ENCODE data around the gene MBD3.

MBD3 gene

DNA sequence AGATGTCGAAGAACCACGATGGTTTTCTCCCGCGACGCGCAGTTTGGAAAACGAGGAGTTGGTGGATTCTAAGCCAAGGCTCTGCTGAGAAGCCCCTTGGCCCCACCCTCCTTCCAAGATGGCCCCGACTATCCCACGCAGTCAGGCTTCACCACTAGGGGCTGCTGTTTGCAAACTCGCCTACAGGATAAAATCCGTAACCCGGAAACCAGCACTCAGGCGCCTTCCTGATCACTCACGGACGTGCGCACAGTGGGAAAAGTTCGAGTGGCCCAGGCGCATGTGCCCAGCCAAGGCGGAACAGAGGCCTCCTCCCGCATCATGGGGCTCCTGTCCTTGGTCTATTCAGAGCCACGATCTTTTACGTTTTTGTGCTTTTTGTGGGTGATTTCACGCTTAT, 31.8 kb upstream of the MBD3 start (continued):
- TF ChIP-seq, protein P1, sequence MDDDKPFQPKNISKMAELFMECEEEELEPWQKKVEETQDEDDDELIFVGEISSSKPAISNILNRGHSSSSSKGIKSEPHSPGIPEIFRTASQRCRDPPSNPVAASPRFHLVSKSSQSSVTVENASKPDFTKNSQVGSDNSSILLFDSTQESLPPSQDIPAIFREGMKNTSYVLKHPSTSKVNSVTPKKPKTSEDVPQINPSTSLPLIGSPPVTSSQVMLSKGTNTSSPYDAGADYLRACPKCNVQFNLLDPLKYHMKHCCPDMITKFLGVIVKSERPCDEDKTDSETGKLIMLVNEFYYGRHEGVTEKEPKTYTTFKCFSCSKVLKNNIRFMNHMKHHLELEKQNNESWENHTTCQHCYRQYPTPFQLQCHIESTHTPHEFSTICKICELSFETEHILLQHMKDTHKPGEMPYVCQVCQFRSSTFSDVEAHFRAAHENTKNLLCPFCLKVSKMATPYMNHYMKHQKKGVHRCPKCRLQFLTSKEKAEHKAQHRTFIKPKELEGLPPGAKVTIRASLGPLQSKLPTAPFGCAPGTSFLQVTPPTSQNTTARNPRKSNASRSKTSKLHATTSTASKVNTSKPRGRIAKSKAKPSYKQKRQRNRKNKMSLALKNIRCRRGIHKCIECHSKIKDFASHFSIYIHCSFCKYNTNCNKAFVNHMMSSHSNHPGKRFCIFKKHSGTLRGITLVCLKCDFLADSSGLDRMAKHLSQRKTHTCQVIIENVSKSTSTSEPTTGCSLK (tag by site-specific recombination; IDR thresholded peaks at IDR 0.05), result no peak
- TF ChIP-seq, protein P2, sequence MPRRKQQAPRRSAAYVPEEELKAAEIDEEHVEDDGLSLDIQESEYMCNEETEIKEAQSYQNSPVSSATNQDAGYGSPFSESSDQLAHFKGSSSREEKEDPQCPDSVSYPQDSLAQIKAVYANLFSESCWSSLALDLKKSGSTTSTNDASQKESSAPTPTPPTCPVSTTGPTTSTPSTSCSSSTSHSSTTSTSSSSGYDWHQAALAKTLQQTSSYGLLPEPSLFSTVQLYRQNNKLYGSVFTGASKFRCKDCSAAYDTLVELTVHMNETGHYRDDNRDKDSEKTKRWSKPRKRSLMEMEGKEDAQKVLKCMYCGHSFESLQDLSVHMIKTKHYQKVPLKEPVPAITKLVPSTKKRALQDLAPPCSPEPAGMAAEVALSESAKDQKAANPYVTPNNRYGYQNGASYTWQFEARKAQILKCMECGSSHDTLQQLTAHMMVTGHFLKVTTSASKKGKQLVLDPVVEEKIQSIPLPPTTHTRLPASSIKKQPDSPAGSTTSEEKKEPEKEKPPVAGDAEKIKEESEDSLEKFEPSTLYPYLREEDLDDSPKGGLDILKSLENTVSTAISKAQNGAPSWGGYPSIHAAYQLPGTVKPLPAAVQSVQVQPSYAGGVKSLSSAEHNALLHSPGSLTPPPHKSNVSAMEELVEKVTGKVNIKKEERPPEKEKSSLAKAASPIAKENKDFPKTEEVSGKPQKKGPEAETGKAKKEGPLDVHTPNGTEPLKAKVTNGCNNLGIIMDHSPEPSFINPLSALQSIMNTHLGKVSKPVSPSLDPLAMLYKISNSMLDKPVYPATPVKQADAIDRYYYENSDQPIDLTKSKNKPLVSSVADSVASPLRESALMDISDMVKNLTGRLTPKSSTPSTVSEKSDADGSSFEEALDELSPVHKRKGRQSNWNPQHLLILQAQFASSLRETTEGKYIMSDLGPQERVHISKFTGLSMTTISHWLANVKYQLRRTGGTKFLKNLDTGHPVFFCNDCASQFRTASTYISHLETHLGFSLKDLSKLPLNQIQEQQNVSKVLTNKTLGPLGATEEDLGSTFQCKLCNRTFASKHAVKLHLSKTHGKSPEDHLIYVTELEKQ (tag by site-specific recombination; IDR thresholded peaks at IDR 0.05; ENCODE audit: borderline replicate concordance), result no peak
- TF ChIP-seq FEZF1 (tag by site-specific recombination; IDR thresholded peaks at IDR 0.05) (no peak), ZNF341 (tag by site-specific recombination; IDR thresholded peaks at IDR 0.05; ENCODE audit: low read depth) (no peak), ZNF138 (tag by site-specific recombination; IDR thresholded peaks at IDR 0.05; ENCODE audit: borderline replicate concordance) (no peak), KLF8 (tag by site-specific recombination; IDR thresholded peaks at IDR 0.05) (peak; percentile 42; the same call in 1 of the 2 replicates), RBAK (tag by site-specific recombination; IDR thresholded peaks at IDR 0.05) (no peak), REPIN1 (tag by site-specific recombination; IDR thresholded peaks at IDR 0.05; ENCODE audit: low read depth) (no peak), ZNF132 (tag by site-specific recombination; IDR thresholded peaks at IDR 0.05; ENCODE audit: borderline replicate concordance) (no peak), ZNF19 (tag by site-specific recombination; IDR thresholded peaks at IDR 0.05; ENCODE audit: low read depth) (no peak), EGR2 (tag by site-specific recombination; IDR thresholded peaks at IDR 0.05; ENCODE audit: low read depth) (peak; percentile 53; the same call in 1 of the 2 replicates), ZNF843 (tag by site-specific recombination; IDR thresholded peaks at IDR 0.05) (no peak), ZNF274 (IDR thresholded peaks at IDR 0.05; ENCODE audit: low read length) (no peak), ZNF274 (tag by site-specific recombination; IDR thresholded peaks at IDR 0.05; ENCODE audit: borderline replicate concordance) (no peak), ZNF830 (tag by site-specific recombination; IDR thresholded peaks at IDR 0.05; ENCODE audit: low read depth) (no peak), ZNF426 (tag by site-specific recombination; IDR thresholded peaks at IDR 0.05) (no peak), SP3 (tag by site-specific recombination; IDR thresholded peaks at IDR 0.05) (no peak), ZNF133 (tag by site-specific recombination; IDR thresholded peaks at IDR 0.05) (no peak), ZNF670 (tag by site-specific recombination; IDR thresholded peaks at IDR 0.05; ENCODE audit: low read depth) (no peak), ZBTB21 (tag by site-specific recombination; IDR thresholded peaks at IDR 0.05) (no peak), ZNF112 (tag by site-specific recombination; IDR thresholded peaks at IDR 0.05) (no peak), ZBTB20 (tag by site-specific recombination; IDR thresholded peaks at IDR 0.05) (no peak; the same call in 1 of the 2 replicates)
- TF ChIP-seq, protein P3, sequence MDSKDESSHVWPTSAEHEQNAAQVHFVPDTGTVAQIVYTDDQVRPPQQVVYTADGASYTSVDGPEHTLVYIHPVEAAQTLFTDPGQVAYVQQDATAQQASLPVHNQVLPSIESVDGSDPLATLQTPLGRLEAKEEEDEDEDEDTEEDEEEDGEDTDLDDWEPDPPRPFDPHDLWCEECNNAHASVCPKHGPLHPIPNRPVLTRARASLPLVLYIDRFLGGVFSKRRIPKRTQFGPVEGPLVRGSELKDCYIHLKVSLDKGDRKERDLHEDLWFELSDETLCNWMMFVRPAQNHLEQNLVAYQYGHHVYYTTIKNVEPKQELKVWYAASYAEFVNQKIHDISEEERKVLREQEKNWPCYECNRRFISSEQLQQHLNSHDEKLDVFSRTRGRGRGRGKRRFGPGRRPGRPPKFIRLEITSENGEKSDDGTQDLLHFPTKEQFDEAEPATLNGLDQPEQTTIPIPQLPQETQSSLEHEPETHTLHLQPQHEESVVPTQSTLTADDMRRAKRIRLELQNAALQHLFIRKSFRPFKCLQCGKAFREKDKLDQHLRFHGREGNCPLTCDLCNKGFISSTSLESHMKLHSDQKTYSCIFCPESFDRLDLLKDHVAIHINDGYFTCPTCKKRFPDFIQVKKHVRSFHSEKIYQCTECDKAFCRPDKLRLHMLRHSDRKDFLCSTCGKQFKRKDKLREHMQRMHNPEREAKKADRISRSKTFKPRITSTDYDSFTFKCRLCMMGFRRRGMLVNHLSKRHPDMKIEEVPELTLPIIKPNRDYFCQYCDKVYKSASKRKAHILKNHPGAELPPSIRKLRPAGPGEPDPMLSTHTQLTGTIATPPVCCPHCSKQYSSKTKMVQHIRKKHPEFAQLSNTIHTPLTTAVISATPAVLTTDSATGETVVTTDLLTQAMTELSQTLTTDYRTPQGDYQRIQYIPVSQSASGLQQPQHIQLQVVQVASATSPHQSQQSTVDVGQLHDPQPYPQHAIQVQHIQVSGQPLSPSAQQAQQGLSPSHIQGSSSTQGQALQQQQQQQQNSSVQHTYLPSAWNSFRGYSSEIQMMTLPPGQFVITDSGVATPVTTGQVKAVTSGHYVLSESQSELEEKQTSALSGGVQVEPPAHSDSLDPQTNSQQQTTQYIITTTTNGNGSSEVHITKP (tag by site-specific recombination; IDR thresholded peaks at IDR 0.05), result no peak
- TF ChIP-seq, protein P4, sequence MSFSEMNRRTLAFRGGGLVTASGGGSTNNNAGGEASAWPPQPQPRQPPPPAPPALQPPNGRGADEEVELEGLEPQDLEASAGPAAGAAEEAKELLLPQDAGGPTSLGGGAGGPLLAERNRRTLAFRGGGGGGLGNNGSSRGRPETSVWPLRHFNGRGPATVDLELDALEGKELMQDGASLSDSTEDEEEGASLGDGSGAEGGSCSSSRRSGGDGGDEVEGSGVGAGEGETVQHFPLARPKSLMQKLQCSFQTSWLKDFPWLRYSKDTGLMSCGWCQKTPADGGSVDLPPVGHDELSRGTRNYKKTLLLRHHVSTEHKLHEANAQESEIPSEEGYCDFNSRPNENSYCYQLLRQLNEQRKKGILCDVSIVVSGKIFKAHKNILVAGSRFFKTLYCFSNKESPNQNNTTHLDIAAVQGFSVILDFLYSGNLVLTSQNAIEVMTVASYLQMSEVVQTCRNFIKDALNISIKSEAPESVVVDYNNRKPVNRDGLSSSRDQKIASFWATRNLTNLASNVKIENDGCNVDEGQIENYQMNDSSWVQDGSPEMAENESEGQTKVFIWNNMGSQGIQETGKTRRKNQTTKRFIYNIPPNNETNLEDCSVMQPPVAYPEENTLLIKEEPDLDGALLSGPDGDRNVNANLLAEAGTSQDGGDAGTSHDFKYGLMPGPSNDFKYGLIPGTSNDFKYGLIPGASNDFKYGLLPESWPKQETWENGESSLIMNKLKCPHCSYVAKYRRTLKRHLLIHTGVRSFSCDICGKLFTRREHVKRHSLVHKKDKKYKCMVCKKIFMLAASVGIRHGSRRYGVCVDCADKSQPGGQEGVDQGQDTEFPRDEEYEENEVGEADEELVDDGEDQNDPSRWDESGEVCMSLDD (tag by site-specific recombination; IDR thresholded peaks at IDR 0.05), result no peak
- TF ChIP-seq, protein P5, sequence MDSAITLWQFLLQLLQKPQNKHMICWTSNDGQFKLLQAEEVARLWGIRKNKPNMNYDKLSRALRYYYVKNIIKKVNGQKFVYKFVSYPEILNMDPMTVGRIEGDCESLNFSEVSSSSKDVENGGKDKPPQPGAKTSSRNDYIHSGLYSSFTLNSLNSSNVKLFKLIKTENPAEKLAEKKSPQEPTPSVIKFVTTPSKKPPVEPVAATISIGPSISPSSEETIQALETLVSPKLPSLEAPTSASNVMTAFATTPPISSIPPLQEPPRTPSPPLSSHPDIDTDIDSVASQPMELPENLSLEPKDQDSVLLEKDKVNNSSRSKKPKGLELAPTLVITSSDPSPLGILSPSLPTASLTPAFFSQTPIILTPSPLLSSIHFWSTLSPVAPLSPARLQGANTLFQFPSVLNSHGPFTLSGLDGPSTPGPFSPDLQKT (IDR thresholded peaks at IDR 0.05; ENCODE audit: borderline replicate concordance, low read depth, low read length), result no peak
- TF ChIP-seq, protein P6, sequence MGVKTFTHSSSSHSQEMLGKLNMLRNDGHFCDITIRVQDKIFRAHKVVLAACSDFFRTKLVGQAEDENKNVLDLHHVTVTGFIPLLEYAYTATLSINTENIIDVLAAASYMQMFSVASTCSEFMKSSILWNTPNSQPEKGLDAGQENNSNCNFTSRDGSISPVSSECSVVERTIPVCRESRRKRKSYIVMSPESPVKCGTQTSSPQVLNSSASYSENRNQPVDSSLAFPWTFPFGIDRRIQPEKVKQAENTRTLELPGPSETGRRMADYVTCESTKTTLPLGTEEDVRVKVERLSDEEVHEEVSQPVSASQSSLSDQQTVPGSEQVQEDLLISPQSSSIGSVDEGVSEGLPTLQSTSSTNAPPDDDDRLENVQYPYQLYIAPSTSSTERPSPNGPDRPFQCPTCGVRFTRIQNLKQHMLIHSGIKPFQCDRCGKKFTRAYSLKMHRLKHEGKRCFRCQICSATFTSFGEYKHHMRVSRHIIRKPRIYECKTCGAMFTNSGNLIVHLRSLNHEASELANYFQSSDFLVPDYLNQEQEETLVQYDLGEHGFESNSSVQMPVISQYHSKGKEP (tag by site-specific recombination; IDR thresholded peaks at IDR 0.05), result no peak

All from HEK293 (cell line).